Measurements from ENCODE around the gene OTX1. TPM values are rescaled to one million over a fixed set of nuclear protein-coding genes. Genes with fewer than 3 reads are reported as not detected.

Gene OTX1
- total RNA-seq, 1 experiment from 2014 or later = 8.3 TPM

- H3K27me3 Mint-ChIP-seq (ENCODE audit: unreplicated experiment) = no peaks in the 10 kb centered on the region
- H3K4me3 Mint-ChIP-seq (ENCODE audit: low read depth, unreplicated experiment) = no peak overlapping the region
- BruUV-seq (replicated peaks) = no TSS peak
- TF ChIP-seq CTCF (IDR thresholded peaks at IDR 0.05; ENCODE audit: unreplicated experiment) = no peak
- no peaks in the 10 kb centered on the region for H3K9me3 Mint-ChIP-seq (ENCODE audit: low read depth, unreplicated experiment)
- DNase-seq = no peak
- no peak overlapping the region for H3K27ac Mint-ChIP-seq (ENCODE audit: unreplicated experiment)
- H3K36me3 Mint-ChIP-seq (ENCODE audit: insufficient read depth, unreplicated experiment) = no peaks in the 10 kb centered on the region
- CTCF ChIA-PET = no interaction called here
- peaks cover 8% of the 10 kb centered on the region for H3K4me1 Mint-ChIP-seq (ENCODE audit: low read depth, unreplicated experiment)
- intact Hi-C loops (cut with micrococcal nuclease; ENCODE audit: unreplicated experiment) = no loop called here
Observed at GRCh38 chr2:63038034-63038433, 12.6 kb upstream of the OTX1 start.

- Mint-ChIP-seq H3K4me3 (ENCODE audit: low read depth, unreplicated experiment) (no peak overlapping the region), H3K27me3 (ENCODE audit: unreplicated experiment) (no peaks in the 10 kb centered on the region), H3K27ac (ENCODE audit: unreplicated experiment) (no peak overlapping the region), H3K9me3 (ENCODE audit: low read depth, unreplicated experiment) (no peaks in the 10 kb centered on the region), H3K4me1 (ENCODE audit: low read depth, unreplicated experiment) (no peaks in the 10 kb centered on the region), H3K36me3 (ENCODE audit: insufficient read depth, unreplicated experiment) (peaks cover 5% of the 10 kb centered on the region)
- DNase-seq = no peak
- no peak for TF ChIP-seq CTCF (IDR thresholded peaks at IDR 0.05; ENCODE audit: unreplicated experiment)
- CTCF ChIA-PET = no interaction called here
- intact Hi-C loops (cut with micrococcal nuclease; ENCODE audit: unreplicated experiment) = no loop called here
- no TSS peak for BruUV-seq (replicated peaks)
Observed at GRCh38 chr2:63040586-63040985, 10.0 kb upstream of the OTX1 start.

GRCh38 chr2:63041592-63041991, 9.0 kb upstream of the OTX1 start:
- H3K9me3 Mint-ChIP-seq (ENCODE audit: low read depth, unreplicated experiment) = no peaks in the 10 kb centered on the region
- no peak for TF ChIP-seq CTCF (IDR thresholded peaks at IDR 0.05; ENCODE audit: unreplicated experiment)
- H3K36me3 Mint-ChIP-seq (ENCODE audit: insufficient read depth, unreplicated experiment) = peaks cover 10% of the 10 kb centered on the region
- H3K27ac Mint-ChIP-seq (ENCODE audit: unreplicated experiment) = no peak overlapping the region
- BruUV-seq (replicated peaks) = no TSS peak
- DNase-seq = no peak
- H3K27me3 Mint-ChIP-seq (ENCODE audit: unreplicated experiment) = no peaks in the 10 kb centered on the region
- no peaks in the 10 kb centered on the region for H3K4me1 Mint-ChIP-seq (ENCODE audit: low read depth, unreplicated experiment)
- no peak overlapping the region for H3K4me3 Mint-ChIP-seq (ENCODE audit: low read depth, unreplicated experiment)
- CTCF ChIA-PET = interaction anchor here (0.6 kb wide), 1 partner anchor 584 kb away, joined by 3 read pairs; no protein-coding TSS in a partner anchor
- intact Hi-C loops (cut with micrococcal nuclease; ENCODE audit: unreplicated experiment) = no loop called here

GRCh38 chr2:63044362-63045327, 6.0 kb upstream of the OTX1 start:
- TF ChIP-seq CTCF (IDR thresholded peaks at IDR 0.05; ENCODE audit: unreplicated experiment) = no peak
- no TSS peak for BruUV-seq (replicated peaks)
- CTCF ChIA-PET = no interaction called here
- Mint-ChIP-seq H3K4me1 (ENCODE audit: low read depth, unreplicated experiment) (peaks cover 9% of the 10 kb centered on the region), H3K36me3 (ENCODE audit: insufficient read depth, unreplicated experiment) (peaks cover 25% of the 10 kb centered on the region), H3K4me3 (ENCODE audit: low read depth, unreplicated experiment) (no peak overlapping the region), H3K9me3 (ENCODE audit: low read depth, unreplicated experiment) (no peaks in the 10 kb centered on the region), H3K27ac (ENCODE audit: unreplicated experiment) (no peak overlapping the region), H3K27me3 (ENCODE audit: unreplicated experiment) (no peaks in the 10 kb centered on the region)
- no peak for DNase-seq
- intact Hi-C loops (cut with micrococcal nuclease; ENCODE audit: unreplicated experiment) = no loop called here
